ENCODE results near the gene SLAIN2. TPM values are rescaled to one million over a fixed set of nuclear protein-coding genes. Genes with fewer than 3 reads are reported as not detected.

Gene SLAIN2
- total RNA-seq, 1 donor from 2014 or later = 90.5 TPM

- Histone ChIP-seq H3K27me3 (ENCODE audit: insufficient read depth, low read length) (no peaks in the 10 kb centered on the region), H3K79me2 (ENCODE audit: insufficient read depth, low read length) (peaks cover 100% of the 10 kb centered on the region), H3K9ac (ENCODE audit: low read length) (no peak overlapping the region), H3K9me3 (ENCODE audit: insufficient read depth, low read depth, low read length) (no peaks in the 10 kb centered on the region), H3K36me3 (ENCODE audit: insufficient read depth, low read length) (no peaks in the 10 kb centered on the region), H3K4me3 (ENCODE audit: insufficient read depth, low read depth, low read length) (no peak overlapping the region), H2AFZ (ENCODE audit: low read depth, low read length) (no peak overlapping the region), H3K27ac (ENCODE audit: low read depth, low read length) (peak overlapping the region; percentile 11), H3K4me2 (ENCODE audit: low read length) (no peak overlapping the region), H3K4me1 (ENCODE audit: insufficient read depth, low read length) (peaks cover 16% of the 10 kb centered on the region), H4K20me1 (ENCODE audit: insufficient read depth, low read length) (peaks cover 83% of the 10 kb centered on the region)
- Mint-ChIP-seq H3K27me3 (ENCODE audit: low read depth, unreplicated experiment) (no peaks in the 10 kb centered on the region), H3K4me1 (ENCODE audit: low read depth, unreplicated experiment) (peaks cover 47% of the 10 kb centered on the region), H3K27ac (ENCODE audit: unreplicated experiment) (peak overlapping the region; percentile 27), H3K36me3 (ENCODE audit: low read depth, unreplicated experiment) (no peaks in the 10 kb centered on the region), H3K4me3 (ENCODE audit: unreplicated experiment) (no peak overlapping the region), H3K9me3 (ENCODE audit: unreplicated experiment) (no peaks in the 10 kb centered on the region)
- FAIRE-seq = no peak
- no peak for TF ChIP-seq EZH2 (IDR thresholded peaks at IDR 0.05; ENCODE audit: insufficient read depth, low read length)
- TF ChIP-seq CTCF (IDR thresholded peaks at IDR 0.05; ENCODE audit: insufficient read depth, low read depth, low read length) = no peak
- DNase-seq (ENCODE audit: low read depth) = no peak
Measured at GRCh38 chr4:48347282-48347921, 6.1 kb downstream of the SLAIN2 start.

GRCh38 chr4:48350871-48351270 is 9.5 kb downstream of the SLAIN2 start:
- Mint-ChIP-seq H3K4me1 (ENCODE audit: low read depth, unreplicated experiment) (peaks cover 31% of the 10 kb centered on the region), H3K4me3 (ENCODE audit: unreplicated experiment) (no peak overlapping the region), H3K27ac (ENCODE audit: unreplicated experiment) (no peak overlapping the region), H3K27me3 (ENCODE audit: low read depth, unreplicated experiment) (no peaks in the 10 kb centered on the region), H3K36me3 (ENCODE audit: low read depth, unreplicated experiment) (peaks cover 8% of the 10 kb centered on the region), H3K9me3 (ENCODE audit: unreplicated experiment) (peaks cover 6% of the 10 kb centered on the region)
- no peaks in the 10 kb centered on the region for H3K27me3 ChIP-seq (ENCODE audit: insufficient read depth, low read length)
- TF ChIP-seq CTCF (IDR thresholded peaks at IDR 0.05; ENCODE audit: insufficient read depth, low read depth, low read length) = no peak
- TF ChIP-seq EZH2 (IDR thresholded peaks at IDR 0.05; ENCODE audit: insufficient read depth, low read length) = no peak
- H3K9ac ChIP-seq (ENCODE audit: low read length) = no peak overlapping the region
- DNase-seq (ENCODE audit: low read depth) = no peak
- H3K27ac ChIP-seq (ENCODE audit: low read depth, low read length) = no peak overlapping the region
- H3K36me3 ChIP-seq (ENCODE audit: insufficient read depth, low read length) = no peaks in the 10 kb centered on the region
- H3K4me1 ChIP-seq (ENCODE audit: insufficient read depth, low read length) = peaks cover 16% of the 10 kb centered on the region
- H3K4me3 ChIP-seq (ENCODE audit: insufficient read depth, low read depth, low read length) = no peak overlapping the region
- FAIRE-seq = no peak
- H4K20me1 ChIP-seq (ENCODE audit: insufficient read depth, low read length) = peaks cover 68% of the 10 kb centered on the region
- peaks cover 100% of the 10 kb centered on the region for H3K79me2 ChIP-seq (ENCODE audit: insufficient read depth, low read length)
- H3K4me2 ChIP-seq (ENCODE audit: low read length) = no peak overlapping the region
- no peak overlapping the region for H2AFZ ChIP-seq (ENCODE audit: low read depth, low read length)
- no peaks in the 10 kb centered on the region for H3K9me3 ChIP-seq (ENCODE audit: insufficient read depth, low read depth, low read length)

- no peak for FAIRE-seq
- Histone ChIP-seq H2AFZ (ENCODE audit: low read depth, low read length) (no peak overlapping the region), H3K4me3 (ENCODE audit: insufficient read depth, low read depth, low read length) (no peak overlapping the region), H3K36me3 (ENCODE audit: insufficient read depth, low read length) (no peaks in the 10 kb centered on the region), H3K4me1 (ENCODE audit: insufficient read depth, low read length) (peaks cover 3% of the 10 kb centered on the region), H3K9me3 (ENCODE audit: insufficient read depth, low read depth, low read length) (no peaks in the 10 kb centered on the region), H3K4me2 (ENCODE audit: low read length) (no peak overlapping the region), H3K27me3 (ENCODE audit: insufficient read depth, low read length) (no peaks in the 10 kb centered on the region), H3K79me2 (ENCODE audit: insufficient read depth, low read length) (peaks cover 99% of the 10 kb centered on the region), H3K27ac (ENCODE audit: low read depth, low read length) (no peak overlapping the region), H4K20me1 (ENCODE audit: insufficient read depth, low read length) (peaks cover 60% of the 10 kb centered on the region), H3K9ac (ENCODE audit: low read length) (no peak overlapping the region)
- TF ChIP-seq CTCF (IDR thresholded peaks at IDR 0.05; ENCODE audit: insufficient read depth, low read depth, low read length) = no peak
- no peak for TF ChIP-seq EZH2 (IDR thresholded peaks at IDR 0.05; ENCODE audit: insufficient read depth, low read length)
- Mint-ChIP-seq H3K27ac (ENCODE audit: unreplicated experiment) (no peak overlapping the region), H3K9me3 (ENCODE audit: unreplicated experiment) (peaks cover 6% of the 10 kb centered on the region), H3K4me3 (ENCODE audit: unreplicated experiment) (no peak overlapping the region), H3K36me3 (ENCODE audit: low read depth, unreplicated experiment) (peaks cover 8% of the 10 kb centered on the region), H3K27me3 (ENCODE audit: low read depth, unreplicated experiment) (no peaks in the 10 kb centered on the region), H3K4me1 (ENCODE audit: low read depth, unreplicated experiment) (peaks cover 25% of the 10 kb centered on the region)
- DNase-seq (ENCODE audit: low read depth) = no peak
Measured at GRCh38 chr4:48352793-48353192, 11.5 kb downstream of the SLAIN2 start.
